K562 (cell line): ENCODE measurements around the gene KHDRBS2. TPM values are rescaled to one million over a fixed set of nuclear protein-coding genes. Genes with fewer than 3 reads are reported as not detected.
A peak's percentile ranks its signal among the peaks of the same experiment; 100 is the strongest.

ENCODE experiments used
- ATAC-seq: fragments of 200-7000 bp; cut with Tn5 transposase; 3 replicates; pipeline ENCODE4 v1.9.1; 2020; ENCODE audit warnings: moderate library complexity
- BruUV-seq: library from RNA; stranded (reverse); fragments of 400-500 nt; replicated peaks from 2 replicates; lab custom pipeline; 2021; lab: Mats Ljungman, UMichigan
- CTCF ChIA-PET: fragments of 300-600 bp; formaldehyde crosslinking; extraction: SDS; loops from one replicate; lab custom pipeline; 2021; ENCODE audit warnings: low intra/inter-chr PET ratio; lab: Yijun Ruan, JAX
- POLR2A ChIA-PET: fragments of 300-600, 350-650 bp; sonication (Branson Sonifier 250); formaldehyde crosslinking; extraction: SDS; loops from one replicate; lab custom pipeline; 2021; ENCODE audit warnings: antibody characterized with exemption, inconsistent platforms; lab: Yijun Ruan, JAX
- DNase-seq, 4 experiments: peaks; one replicate each; pipeline versions ENCODE4 v3.0.0 to v3.0.0-alpha.2; 2011 to 2018; ENCODE audit warnings: low spot score in 3 of 4, mixed read lengths in 3 of 4; ENCODE audit errors: extremely low read depth in 1 of 4
- FAIRE-seq: peaks from 2 replicates; lab custom pipeline; 2011; peaks lifted over from hg19 to GRCh38; lab: Jason Lieb, UNC
- H2AFZ ChIP-seq: 2 replicates; pipeline ENCODE4 v1.6.0; 2011; ENCODE audit warnings: low read depth, low read length, control low read depth, inconsistent platforms
- H3K27ac ChIP-seq: fragments of 200-600 bp; 3 replicates; pipeline ENCODE4 v1.8.0; 2011; ENCODE audit warnings: low read depth, mild to moderate bottlenecking, control low read depth, inconsistent platforms, low read length, moderate library complexity, mixed read lengths; ENCODE audit errors: extremely low read depth
- H3K27me3 ChIP-seq, 2 experiments: fragments of 300-600 bp in 1 of 2; 2 replicates in 1 of 2; 3 replicates in 1 of 2; pipeline versions ENCODE4 v1.6.0 to v1.8.0; 2011; ENCODE audit warnings: inconsistent platforms in 2 of 2, low read length in 2 of 2, mild to moderate bottlenecking in 1 of 2, mixed read lengths in 1 of 2, moderate library complexity in 1 of 2; ENCODE audit not compliant: control insufficient read depth in 2 of 2, insufficient read depth in 2 of 2
- H3K36me3 ChIP-seq: fragments of 300-600 bp; 3 replicates; pipeline ENCODE4 v1.8.0; 2011; ENCODE audit warnings: mild to moderate bottlenecking, low read length, inconsistent platforms; ENCODE audit not compliant: control insufficient read depth, insufficient read depth
- H3K4me1 ChIP-seq, 2 experiments: fragments of 200-600 bp in 1 of 2; replicated peaks in 1 of 2; 2 replicates in 1 of 2; 3 replicates in 1 of 2; pipeline versions ENCODE4 v1.5.1 to v1.8.0; 2011; ENCODE audit warnings: inconsistent platforms in 2 of 2, low read length in 2 of 2, mild to moderate bottlenecking in 1 of 2, mixed read lengths in 1 of 2, moderate library complexity in 1 of 2; ENCODE audit not compliant: control insufficient read depth in 2 of 2, insufficient read depth in 2 of 2
- H3K4me2 ChIP-seq: 2 replicates; pipeline ENCODE4 v1.6.1; 2011; ENCODE audit warnings: low read length, control low read depth, inconsistent platforms, mixed read lengths; ENCODE audit not compliant: insufficient read depth
- H3K4me3 ChIP-seq: fragments of 200-600 bp; sonication (generic), shearing (Covaris generic); 2 replicates; pipeline ENCODE4 v1.5.1; 2016; ENCODE audit warnings: control low read depth, inconsistent platforms
- H3K79me2 ChIP-seq: fragments of 200-600 bp; 3 replicates; pipeline ENCODE4 v1.8.0; 2011; ENCODE audit warnings: low read length, inconsistent platforms; ENCODE audit not compliant: control insufficient read depth, insufficient read depth
- H3K9ac ChIP-seq, 2 experiments: 2 replicates each; pipeline versions ENCODE4 v1.6.0 to v1.6.1; 2011; ENCODE audit warnings: low read depth in 2 of 2, low read length in 2 of 2, control low read depth in 1 of 2, inconsistent platforms in 1 of 2, mild to moderate bottlenecking in 1 of 2, mixed read lengths in 1 of 2; ENCODE audit not compliant: insufficient read depth in 1 of 2
- H3K9me1 ChIP-seq: one replicate; pipeline ENCODE4 v1.6.0; 2011; ENCODE audit warnings: inconsistent platforms, mild to moderate bottlenecking, low read length, moderate library complexity; ENCODE audit not compliant: control insufficient read depth, insufficient read depth
- H3K9me3 ChIP-seq: replicated peaks from 2 replicates; pipeline ENCODE4 v1.5.1; 2011; ENCODE audit warnings: low read depth, low read length, inconsistent platforms; ENCODE audit not compliant: control insufficient read depth, insufficient read depth
- H4K20me1 ChIP-seq: replicated peaks from 2 replicates; pipeline ENCODE4 v1.6.1; 2011; ENCODE audit warnings: low read length, inconsistent platforms, mixed read lengths; ENCODE audit not compliant: control insufficient read depth, insufficient read depth
- BCLAF1 ChIP-seq, 2 experiments: fragments of 450-650 bp in 1 of 2; IDR thresholded peaks; 2 replicates each; pipeline ENCODE4 v1.6.1; 2011 to 2017; ENCODE audit warnings: low read depth in 2 of 2, antibody characterized with exemption in 1 of 2, borderline replicate concordance in 1 of 2, low read length in 1 of 2, mild to moderate bottlenecking in 1 of 2, mixed read lengths in 1 of 2; ENCODE audit not compliant: control insufficient read depth in 1 of 2
- CTCF ChIP-seq, 3 experiments: IDR thresholded peaks in 2 of 3; conservative IDR thresholded peaks in 1 of 3; 2 replicates each; pipeline ENCODE4 v1.5.1; 2011 to 2012; ENCODE audit warnings: low read length in 3 of 3, mild to moderate bottlenecking in 3 of 3, control low read depth in 2 of 3, improper control_type of control experiment in 1 of 3, inconsistent platforms in 1 of 3, low read depth in 1 of 3, mixed read lengths in 1 of 3, moderate library complexity in 1 of 3; ENCODE audit not compliant: insufficient read depth in 2 of 3
- KDM5B ChIP-seq: fragments of 200-600 bp; sonication (generic); IDR thresholded peaks from 2 replicates; pipeline ENCODE4 v1.6.1; 2012; ENCODE audit warnings: low read depth, mild to moderate bottlenecking, moderate library complexity, low read length, control low read depth, inconsistent platforms; ENCODE audit not compliant: insufficient replicate concordance
- SP2 ChIP-seq: IDR thresholded peaks from 2 replicates; pipeline ENCODE4 v1.6.1; 2011; ENCODE audit warnings: mild to moderate bottlenecking, low read depth, low read length, moderate library complexity; ENCODE audit not compliant: poor library complexity, severe bottlenecking; ENCODE audit errors: extremely low read depth
- WGBS: fragments of 100-300 bp; shearing (Covaris generic); methylation state at CpG from one replicate; pipeline ENCODE4 v1.1.6; 2016; ENCODE audit warnings: low coverage, mixed read lengths; ENCODE audit not compliant: insufficient coverage; ENCODE audit errors: missing lambda C conversion rate; 5-methylcytosine and 5-hydroxymethylcytosine counted together
- in situ Hi-C: fragments of 300-500 bp; cut with MboI; formaldehyde crosslinking; loops from 4 replicates; pipeline ENCODE4 v1.15.0; 2018; ENCODE audit warnings: inconsistent platforms, mixed read lengths
- intact Hi-C: fragments of 100-400 bp; cut with micrococcal nuclease; formaldehyde crosslinking; loops from 2 replicates; pipeline ENCODE4 v1.14.2; 2022
- polyA plus RNA-seq, 8 experiments: library from polyadenylated mRNA; depleted of rRNA in 4 of 8; stranded (reverse) in 5 of 8; unstranded in 3 of 8; fragments of >200 nt; fragmentation: Nextera tagmentation in 2 of 8; fragmentation: Illumina TruSeq in 1 of 8; extraction: Ambion mirVana in 2 of 8; extraction: Trizol in 1 of 8; gene quantifications; 2 replicates each; pipeline versions ENCODE4 v1.2.1 to v1.2.3, GENCODE V29; 2011 to 2014; ENCODE audit warnings: inconsistent platforms in 1 of 8, missing spikeins in 1 of 8
- total RNA-seq, 7 experiments: library from RNA; depleted of rRNA in 6 of 7; stranded (reverse); fragments of >200 nt in 6 of 7; fragmentation: Illumina TruSeq in 2 of 7; extraction: Trizol in 2 of 7; gene quantifications; 2 replicates each; pipeline versions ENCODE4 v1.2.1 to v1.2.3, GENCODE V29; 2011 to 2021; ENCODE audit warnings: low replicate concordance in 1 of 7
- TF ChIP-seq, protein P1 (sequence below), 2 experiments: IDR thresholded peaks; 2 replicates each; pipeline ENCODE4 v1.6.1; 2011; ENCODE audit warnings: borderline replicate concordance in 1 of 2, control low read depth in 1 of 2, low read depth in 1 of 2, low read length in 1 of 2, mild to moderate bottlenecking in 1 of 2, mixed read lengths in 1 of 2, moderate library complexity in 1 of 2; ENCODE audit not compliant: insufficient read depth in 1 of 2, insufficient read length in 1 of 2, poor library complexity in 1 of 2, severe bottlenecking in 1 of 2; ENCODE audit errors: extremely low read depth in 1 of 2

The KHDRBS2 gene
- total and polyA plus RNA-seq, 9 of the 15 experiments (the other 6 are each of a cell fraction or from before 2014, with no cell fraction given) = not detected

DNA sequence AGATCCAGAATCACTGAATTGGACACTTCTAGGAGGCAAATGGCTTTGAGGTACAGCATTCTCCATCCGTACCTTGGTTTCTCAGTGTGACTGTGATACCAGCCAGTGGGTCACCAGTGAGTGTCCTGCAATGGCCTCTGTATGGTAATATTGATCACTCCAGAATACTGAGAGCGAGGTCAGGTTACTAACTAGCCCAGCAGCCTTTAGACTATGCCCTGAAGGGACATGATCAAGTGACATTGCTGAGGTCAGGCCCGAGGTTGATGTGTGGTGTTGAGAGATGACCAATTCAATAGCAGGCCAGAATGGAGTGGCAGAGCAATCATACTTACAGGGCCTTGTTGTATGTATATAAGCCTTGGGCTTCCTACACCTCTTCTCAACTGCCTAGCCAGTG is 476.0 kb downstream of the KHDRBS2 start (continued):
- TF ChIP-seq, protein P1, sequence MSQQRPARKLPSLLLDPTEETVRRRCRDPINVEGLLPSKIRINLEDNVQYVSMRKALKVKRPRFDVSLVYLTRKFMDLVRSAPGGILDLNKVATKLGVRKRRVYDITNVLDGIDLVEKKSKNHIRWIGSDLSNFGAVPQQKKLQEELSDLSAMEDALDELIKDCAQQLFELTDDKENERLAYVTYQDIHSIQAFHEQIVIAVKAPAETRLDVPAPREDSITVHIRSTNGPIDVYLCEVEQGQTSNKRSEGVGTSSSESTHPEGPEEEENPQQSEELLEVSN (IDR thresholded peaks at IDR 0.05; ENCODE audit: borderline replicate concordance in 1 of 2, extremely low read depth in 1 of 2, insufficient read depth in 1 of 2, insufficient read length in 1 of 2, low read depth in 1 of 2, low read length in 1 of 2, poor library complexity in 1 of 2, severe bottlenecking in 1 of 2) = no peak
- TF ChIP-seq BCLAF1 (IDR thresholded peaks at IDR 0.05; ENCODE audit: borderline replicate concordance in 1 of 2, control insufficient read depth in 1 of 2, low read depth in 2 of 2, low read length in 1 of 2) = no peak
- TF ChIP-seq KDM5B = no peak

DNA sequence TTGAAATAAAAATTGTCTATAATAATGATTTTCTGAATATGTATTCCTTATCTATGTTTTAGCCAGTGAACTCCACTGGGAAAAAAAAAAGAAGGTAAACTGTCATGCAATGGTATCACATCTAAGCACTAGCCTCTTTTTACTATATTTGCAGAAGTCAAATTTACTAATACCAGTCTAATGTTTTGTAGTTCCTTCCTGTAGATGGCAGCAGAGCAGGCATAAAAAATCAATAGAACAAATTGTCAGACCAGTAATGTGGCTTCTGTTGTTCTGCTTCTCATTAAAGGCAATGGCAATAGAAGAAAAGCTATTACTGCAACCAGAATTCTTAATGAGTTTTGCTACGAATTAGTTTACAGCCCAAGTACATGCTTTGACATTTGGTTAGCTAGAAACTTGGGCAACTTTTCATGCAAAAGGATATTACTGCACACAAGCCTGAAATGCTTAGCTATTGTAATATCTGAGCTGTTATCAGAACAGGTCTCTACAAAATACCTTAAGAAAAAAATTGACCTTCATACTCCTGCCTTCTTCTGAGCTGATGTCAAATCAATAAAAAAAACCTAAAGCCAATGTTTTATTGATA is 476.9 kb downstream of the KHDRBS2 start:
- Histone ChIP-seq H3K4me3 (no peak overlapping the region), H3K79me2 (no peaks in the 10 kb centered on the region), H3K9ac (no peak overlapping the region), H3K4me2 (no peak overlapping the region), H3K4me1 (no peaks in the 10 kb centered on the region), H3K27ac (no peak overlapping the region), H4K20me1 (no peaks in the 10 kb centered on the region), H3K27me3 (no peaks in the 10 kb centered on the region), H3K9me3 (no peaks in the 10 kb centered on the region), H3K36me3 (no peaks in the 10 kb centered on the region), H2AFZ (no peak overlapping the region), H3K9me1 (no peaks in the 10 kb centered on the region)
- ChIA-PET POLR2A (no interaction called here), CTCF (no interaction called here)
- no TSS peak for BruUV-seq
- DNase-seq = peak in 1 of 4 experiments; percentile 4
- 0% methylated on average over 1 of the region's 1 CpG for WGBS
- FAIRE-seq = no peak
- intact Hi-C loops (no loop called here), in situ Hi-C loops (no loop called here)
- ATAC-seq = no peak
- TF ChIP-seq SP2 (no peak), CTCF (IDR thresholded peaks at IDR 0.05 in 2 of 3, conservative IDR thresholded peaks at IDR 0.05 in 1 of 3; ENCODE audit: insufficient read depth in 2 of 3, low read depth in 1 of 3, low read length in 3 of 3) (peak in 2 of 3 experiments; percentile 9; a peak in 1 of 6 replicates)
